ENCODE results near the gene DCHS2. TPM values are rescaled to one million over a fixed set of nuclear protein-coding genes. Genes with fewer than 3 reads are reported as not detected.

Gene DCHS2
- total and polyA plus RNA-seq, 2 of the 8 experiments (the other 6 are each of a cell fraction or from before 2014, with no cell fraction given): 0.54 to 2.6 TPM

DNA sequence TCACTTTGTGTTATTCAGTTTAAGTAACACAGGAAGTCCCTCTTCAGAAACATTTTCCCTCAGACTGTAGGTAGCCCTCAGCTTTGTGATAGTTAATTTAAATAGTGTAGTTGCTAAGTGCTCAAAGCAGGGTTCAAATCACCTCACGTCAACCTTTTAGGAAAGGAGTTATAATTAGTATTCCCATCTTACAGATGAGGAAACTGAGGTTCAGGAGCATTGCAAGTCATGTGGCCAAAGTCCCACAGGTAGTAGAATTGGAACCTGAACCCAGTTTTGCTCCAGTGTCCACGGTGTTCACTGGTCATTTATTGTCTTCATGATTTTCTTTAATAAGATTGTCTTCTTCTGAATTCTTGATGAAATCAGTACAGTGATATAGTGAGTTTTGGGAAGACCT, 4.3 kb upstream of the DCHS2 start (continued):
- TF ChIP-seq, protein P1, sequence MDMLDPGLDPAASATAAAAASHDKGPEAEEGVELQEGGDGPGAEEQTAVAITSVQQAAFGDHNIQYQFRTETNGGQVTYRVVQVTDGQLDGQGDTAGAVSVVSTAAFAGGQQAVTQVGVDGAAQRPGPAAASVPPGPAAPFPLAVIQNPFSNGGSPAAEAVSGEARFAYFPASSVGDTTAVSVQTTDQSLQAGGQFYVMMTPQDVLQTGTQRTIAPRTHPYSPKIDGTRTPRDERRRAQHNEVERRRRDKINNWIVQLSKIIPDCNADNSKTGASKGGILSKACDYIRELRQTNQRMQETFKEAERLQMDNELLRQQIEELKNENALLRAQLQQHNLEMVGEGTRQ (IDR thresholded peaks at IDR 0.05; ENCODE audit: low read length): no peak
- TF ChIP-seq POLR2A (IDR thresholded peaks at IDR 0.05; ENCODE audit: control extremely low read depth in 1 of 2, low read depth in 2 of 2, low read length in 2 of 2): no peak

Data from H1 (cell line).